NT2/D1 (cell line): ENCODE results near the gene STIM2.

Source experiments
- SUZ12 ChIP-seq: IDR thresholded peaks from 2 replicates; pipeline ENCODE4 v1.6.1; 2011; ENCODE audit not compliant: insufficient read length, insufficient read depth; ENCODE audit errors: extremely low read depth
- YY1 ChIP-seq: IDR thresholded peaks from 2 replicates; pipeline ENCODE4 v1.6.1; 2011; ENCODE audit not compliant: insufficient read length, insufficient read depth
- ZNF274 ChIP-seq: IDR thresholded peaks from 2 replicates; pipeline ENCODE4 v1.6.1; 2011; ENCODE audit warnings: mild to moderate bottlenecking, low read depth, low read length

- TF ChIP-seq ZNF274 (no peak), YY1 (no peak), SUZ12 (no peak)
These were observed 1.8 kb downstream of the STIM2 start for GRCh38 chr4:26862381-26862915.
